GM21576 (cell line): ENCODE results near the gene TPCN2.
"Not testable (repeated sequence)": the region's sequence is repeated elsewhere in the genome, so short reads cannot be mapped to it uniquely, and the experiment has no call there.

Experiments used
- ATAC-seq: cut with Tn5 transposase; IDR thresholded peaks from one replicate; pipeline ENCODE4 v1.9.1; 2021; ENCODE audit warnings: mild to moderate bottlenecking, moderate library complexity; ENCODE audit not compliant: unreplicated experiment

TPCN2 gene

DNA sequence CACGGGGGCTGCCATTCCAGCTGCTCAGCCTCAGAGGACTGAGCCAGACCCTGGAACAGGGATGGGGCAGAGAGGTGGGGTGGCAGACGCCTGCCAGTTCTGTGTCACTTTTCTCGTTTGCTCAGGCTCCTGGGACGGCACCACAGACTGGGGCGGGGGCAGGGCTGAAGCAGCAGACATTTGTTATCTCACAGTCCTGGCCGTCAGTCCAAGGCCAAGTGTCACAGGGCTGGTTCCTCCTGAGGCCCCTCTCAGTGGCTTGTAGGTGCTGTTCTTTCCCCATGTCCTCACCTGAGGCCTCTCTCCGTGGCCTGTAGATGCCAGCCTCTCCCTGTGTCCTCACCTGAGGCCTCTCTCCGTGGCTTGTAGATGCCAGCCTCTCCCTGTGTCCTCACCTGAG lies 24.7 kb downstream of the TPCN2 start:
- no peak for ATAC-seq

DNA sequence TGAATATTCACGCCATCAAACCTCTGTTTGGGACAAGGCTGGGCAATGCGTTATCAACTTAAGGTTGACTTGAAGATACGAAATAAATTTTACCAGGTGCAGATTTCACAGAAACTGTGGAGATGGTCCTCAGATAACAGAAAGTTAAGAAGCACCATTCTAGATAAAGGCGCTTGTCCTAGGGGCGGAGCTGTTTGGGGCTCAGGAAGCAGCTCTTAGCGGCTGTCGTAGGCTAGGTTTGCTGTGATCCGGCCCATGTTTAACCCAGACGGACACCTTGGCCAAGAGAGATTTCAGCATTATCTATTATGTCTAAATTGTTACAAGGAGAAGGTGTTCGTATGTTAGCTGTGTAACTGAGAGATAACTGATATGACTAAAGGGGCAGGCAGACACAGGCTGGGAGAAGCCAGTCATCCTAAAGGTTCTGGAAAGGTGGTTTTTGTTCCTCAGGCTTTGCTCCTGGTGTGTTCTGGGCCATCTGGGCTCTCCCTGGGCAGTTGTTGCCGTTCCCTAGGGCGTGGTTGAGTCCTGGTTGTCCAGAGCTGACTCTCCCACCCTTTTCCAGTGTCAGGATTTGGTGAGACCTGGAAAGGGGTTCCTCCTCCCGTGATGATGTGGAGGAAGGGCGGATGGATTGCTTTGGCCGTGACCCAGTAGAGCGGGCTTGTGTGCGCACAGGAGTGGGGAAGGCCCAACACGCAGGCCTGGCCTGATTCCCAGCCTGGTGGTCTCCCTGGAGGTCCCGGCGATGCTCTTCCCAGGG lies 25.8 kb downstream of the TPCN2 start:
- ATAC-seq: no peak

DNA sequence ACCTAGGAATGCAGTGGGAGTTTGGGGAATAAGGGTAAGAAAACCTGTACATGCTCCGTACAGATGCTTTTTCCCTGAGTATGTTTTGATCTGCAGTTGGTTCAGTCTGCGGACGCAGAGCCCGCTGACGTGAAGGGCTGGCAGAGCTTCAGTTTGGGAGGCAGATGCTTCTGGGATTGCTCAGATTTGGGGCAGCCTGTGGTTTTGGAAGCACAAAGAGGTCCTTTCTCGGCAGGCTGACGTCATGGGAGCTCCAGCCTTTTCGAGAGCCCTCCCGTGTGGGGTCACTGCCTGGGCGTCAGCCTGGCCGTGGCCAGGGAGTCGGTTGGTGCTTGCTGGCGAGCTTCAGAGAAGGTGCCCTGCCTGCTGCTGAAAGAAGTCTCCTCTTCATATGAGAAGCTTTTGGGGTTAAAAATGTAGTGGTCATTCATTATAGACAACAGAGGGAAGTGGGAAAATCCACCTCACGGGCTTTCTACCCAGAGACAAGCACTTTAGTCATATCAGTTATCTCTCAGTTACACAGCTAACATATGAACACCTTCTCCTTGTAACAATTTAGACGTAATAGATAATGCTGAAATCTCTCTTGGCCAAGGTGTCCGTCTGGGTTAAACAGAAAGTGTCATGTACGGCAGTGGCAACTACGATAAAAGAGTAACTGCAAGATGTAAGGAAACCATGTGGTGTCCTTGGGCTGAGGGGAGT lies 26.8 kb downstream of the TPCN2 start:
- no peak for ATAC-seq

- ATAC-seq: no peak
Observed at GRCh38 chr11:69076129-69076791, 27.5 kb downstream of the TPCN2 start.

- ATAC-seq: not testable (repeated sequence)
Observed at GRCh38 chr11:69076977-69077376, 28.2 kb downstream of the TPCN2 start.

GRCh38 chr11:69078508-69078907 lies 29.8 kb downstream of the TPCN2 start:
- no peak for ATAC-seq

- no peak for ATAC-seq
Observed at GRCh38 chr11:69078930-69079605, 30.3 kb downstream of the TPCN2 start.

GRCh38 chr11:69079661-69080256 lies 31.0 kb downstream of the TPCN2 start:
- ATAC-seq: no peak

GRCh38 chr11:69080257-69080995 lies 31.7 kb downstream of the TPCN2 start:
- ATAC-seq: no peak

GRCh38 chr11:69081180-69081579 lies 32.4 kb downstream of the TPCN2 start:
- no peak for ATAC-seq

GRCh38 chr11:69083531-69084247 lies 35.0 kb downstream of the TPCN2 start:
- no peak for ATAC-seq

GRCh38 chr11:69084371-69084770 lies 35.6 kb downstream of the TPCN2 start:
- ATAC-seq: no peak

DNA sequence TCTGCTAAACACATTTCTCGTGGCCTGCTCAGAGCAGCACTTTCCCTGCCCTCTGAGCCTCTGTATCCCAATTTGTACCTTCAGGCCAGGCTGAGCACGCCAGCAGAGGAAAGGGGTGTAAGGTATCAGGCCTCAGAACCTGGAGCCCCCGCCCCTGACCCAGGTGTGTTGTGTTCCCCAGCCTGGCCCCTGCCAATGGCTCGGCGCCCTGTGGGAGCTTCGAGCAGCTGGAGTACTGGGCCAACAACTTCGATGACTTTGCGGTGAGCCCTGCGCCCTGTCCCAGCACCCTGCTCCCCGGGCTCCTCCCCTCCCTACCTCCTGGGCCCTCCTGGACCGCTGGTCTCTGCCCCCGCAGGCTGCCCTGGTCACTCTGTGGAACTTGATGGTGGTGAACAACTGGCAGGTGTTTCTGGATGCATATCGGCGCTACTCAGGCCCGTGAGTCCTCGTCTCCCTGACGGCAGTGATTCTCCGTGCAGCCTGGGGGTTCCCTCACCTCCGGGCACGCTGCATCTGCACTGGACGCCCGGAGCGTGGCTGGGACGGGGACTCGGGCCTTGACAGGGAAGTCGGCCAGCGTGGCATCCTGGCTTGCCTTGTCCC lies 36.9 kb downstream of the TPCN2 start:
- ATAC-seq: no peak

DNA sequence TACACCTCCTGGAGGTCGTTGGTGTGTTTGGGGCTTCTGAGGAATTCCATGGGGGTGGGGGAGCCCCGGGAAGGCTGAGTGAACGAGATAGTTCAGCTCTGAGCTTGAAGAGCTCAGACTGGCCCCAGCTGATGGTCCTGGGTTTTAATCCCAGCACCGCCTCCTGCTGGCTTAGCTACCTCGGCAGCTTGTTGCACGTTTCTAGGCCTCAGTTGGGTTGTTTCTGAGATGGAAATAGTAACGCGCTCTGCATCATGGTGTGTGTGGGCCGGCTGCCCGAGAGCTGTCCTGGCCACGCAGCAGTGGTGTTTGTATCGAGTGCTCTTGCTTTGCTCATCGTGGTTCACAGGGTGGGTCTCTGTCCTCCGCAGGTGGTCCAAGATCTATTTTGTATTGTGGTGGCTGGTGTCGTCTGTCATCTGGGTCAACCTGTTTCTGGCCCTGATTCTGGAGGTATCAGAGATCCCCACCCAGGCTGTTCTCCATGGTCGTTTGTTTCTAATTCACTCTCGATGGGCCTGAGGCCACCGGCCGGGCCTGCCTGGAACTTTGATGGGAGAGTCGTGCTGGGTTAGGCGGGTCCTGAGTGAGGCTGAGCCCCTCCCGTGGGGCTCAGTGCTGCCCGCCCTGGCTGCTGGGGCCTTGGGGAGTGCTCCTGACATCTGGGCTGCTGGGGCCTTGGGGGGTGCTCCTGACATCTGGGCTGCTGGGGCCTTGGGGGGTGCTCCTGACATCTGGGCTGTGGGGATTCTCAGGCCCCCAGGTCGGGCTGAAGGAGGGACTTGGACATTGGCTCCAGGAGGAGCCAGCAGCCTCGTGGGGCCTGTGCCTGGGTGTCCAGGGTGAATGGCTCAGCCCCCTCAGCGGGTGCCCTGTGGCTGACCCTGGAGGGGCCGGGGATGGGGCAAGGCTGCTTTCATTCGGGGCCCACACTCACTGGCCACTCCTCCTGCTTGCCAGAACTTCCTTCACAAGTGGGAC lies 37.7 kb downstream of the TPCN2 start:
- ATAC-seq: no peak

GRCh38 chr11:69087133-69087524 lies 38.4 kb downstream of the TPCN2 start:
- ATAC-seq: no peak

DNA sequence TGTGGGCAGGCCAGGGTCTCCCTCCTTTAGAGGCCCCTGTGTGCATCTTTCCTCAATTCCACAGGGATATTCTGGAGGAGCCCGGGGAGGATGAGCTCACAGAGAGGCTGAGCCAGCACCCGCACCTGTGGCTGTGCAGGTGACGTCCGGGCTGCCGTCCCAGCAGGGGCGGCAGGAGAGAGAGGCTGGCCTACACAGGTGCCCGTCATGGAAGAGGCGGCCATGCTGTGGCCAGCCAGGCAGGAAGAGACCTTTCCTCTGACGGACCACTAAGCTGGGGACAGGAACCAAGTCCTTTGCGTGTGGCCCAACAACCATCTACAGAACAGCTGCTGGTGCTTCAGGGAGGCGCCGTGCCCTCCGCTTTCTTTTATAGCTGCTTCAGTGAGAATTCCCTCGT lies 39.1 kb downstream of the TPCN2 start:
- ATAC-seq: no peak

- no peak for ATAC-seq
Observed at GRCh38 chr11:69088676-69089146, 40.0 kb downstream of the TPCN2 start.

GRCh38 chr11:69089258-69089657 lies 40.5 kb downstream of the TPCN2 start:
- ATAC-seq: no peak
